ENCODE results near the gene HTRA3. TPM values are rescaled to one million over a fixed set of nuclear protein-coding genes. Genes with fewer than 3 reads are reported as not detected.

Gene HTRA3
- total and polyA plus RNA-seq, 2 experiments from 2014 or later, result 1.3 to 3.6 TPM

DNA sequence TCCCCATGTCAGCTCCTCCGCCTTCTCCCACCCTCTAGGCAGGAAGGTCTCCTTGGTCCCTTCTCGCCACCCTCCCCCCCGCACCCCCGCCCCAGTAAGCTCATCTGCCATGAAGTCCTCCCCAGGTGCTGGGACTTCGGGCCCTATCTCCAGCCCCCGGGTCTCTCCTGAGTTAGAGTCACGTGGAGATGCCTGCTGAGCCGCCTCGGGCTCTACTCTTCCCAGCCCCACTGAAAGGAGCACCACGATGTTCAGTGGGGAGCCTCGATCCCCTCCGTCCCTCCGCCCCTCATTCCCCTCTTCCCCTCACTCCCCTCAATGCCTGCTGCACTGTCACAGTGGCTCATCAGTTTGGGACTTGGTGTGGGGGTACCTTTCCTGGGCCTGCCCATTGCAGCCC is 3.9 kb downstream of the HTRA3 start (continued):
- TF ChIP-seq, protein P1, sequence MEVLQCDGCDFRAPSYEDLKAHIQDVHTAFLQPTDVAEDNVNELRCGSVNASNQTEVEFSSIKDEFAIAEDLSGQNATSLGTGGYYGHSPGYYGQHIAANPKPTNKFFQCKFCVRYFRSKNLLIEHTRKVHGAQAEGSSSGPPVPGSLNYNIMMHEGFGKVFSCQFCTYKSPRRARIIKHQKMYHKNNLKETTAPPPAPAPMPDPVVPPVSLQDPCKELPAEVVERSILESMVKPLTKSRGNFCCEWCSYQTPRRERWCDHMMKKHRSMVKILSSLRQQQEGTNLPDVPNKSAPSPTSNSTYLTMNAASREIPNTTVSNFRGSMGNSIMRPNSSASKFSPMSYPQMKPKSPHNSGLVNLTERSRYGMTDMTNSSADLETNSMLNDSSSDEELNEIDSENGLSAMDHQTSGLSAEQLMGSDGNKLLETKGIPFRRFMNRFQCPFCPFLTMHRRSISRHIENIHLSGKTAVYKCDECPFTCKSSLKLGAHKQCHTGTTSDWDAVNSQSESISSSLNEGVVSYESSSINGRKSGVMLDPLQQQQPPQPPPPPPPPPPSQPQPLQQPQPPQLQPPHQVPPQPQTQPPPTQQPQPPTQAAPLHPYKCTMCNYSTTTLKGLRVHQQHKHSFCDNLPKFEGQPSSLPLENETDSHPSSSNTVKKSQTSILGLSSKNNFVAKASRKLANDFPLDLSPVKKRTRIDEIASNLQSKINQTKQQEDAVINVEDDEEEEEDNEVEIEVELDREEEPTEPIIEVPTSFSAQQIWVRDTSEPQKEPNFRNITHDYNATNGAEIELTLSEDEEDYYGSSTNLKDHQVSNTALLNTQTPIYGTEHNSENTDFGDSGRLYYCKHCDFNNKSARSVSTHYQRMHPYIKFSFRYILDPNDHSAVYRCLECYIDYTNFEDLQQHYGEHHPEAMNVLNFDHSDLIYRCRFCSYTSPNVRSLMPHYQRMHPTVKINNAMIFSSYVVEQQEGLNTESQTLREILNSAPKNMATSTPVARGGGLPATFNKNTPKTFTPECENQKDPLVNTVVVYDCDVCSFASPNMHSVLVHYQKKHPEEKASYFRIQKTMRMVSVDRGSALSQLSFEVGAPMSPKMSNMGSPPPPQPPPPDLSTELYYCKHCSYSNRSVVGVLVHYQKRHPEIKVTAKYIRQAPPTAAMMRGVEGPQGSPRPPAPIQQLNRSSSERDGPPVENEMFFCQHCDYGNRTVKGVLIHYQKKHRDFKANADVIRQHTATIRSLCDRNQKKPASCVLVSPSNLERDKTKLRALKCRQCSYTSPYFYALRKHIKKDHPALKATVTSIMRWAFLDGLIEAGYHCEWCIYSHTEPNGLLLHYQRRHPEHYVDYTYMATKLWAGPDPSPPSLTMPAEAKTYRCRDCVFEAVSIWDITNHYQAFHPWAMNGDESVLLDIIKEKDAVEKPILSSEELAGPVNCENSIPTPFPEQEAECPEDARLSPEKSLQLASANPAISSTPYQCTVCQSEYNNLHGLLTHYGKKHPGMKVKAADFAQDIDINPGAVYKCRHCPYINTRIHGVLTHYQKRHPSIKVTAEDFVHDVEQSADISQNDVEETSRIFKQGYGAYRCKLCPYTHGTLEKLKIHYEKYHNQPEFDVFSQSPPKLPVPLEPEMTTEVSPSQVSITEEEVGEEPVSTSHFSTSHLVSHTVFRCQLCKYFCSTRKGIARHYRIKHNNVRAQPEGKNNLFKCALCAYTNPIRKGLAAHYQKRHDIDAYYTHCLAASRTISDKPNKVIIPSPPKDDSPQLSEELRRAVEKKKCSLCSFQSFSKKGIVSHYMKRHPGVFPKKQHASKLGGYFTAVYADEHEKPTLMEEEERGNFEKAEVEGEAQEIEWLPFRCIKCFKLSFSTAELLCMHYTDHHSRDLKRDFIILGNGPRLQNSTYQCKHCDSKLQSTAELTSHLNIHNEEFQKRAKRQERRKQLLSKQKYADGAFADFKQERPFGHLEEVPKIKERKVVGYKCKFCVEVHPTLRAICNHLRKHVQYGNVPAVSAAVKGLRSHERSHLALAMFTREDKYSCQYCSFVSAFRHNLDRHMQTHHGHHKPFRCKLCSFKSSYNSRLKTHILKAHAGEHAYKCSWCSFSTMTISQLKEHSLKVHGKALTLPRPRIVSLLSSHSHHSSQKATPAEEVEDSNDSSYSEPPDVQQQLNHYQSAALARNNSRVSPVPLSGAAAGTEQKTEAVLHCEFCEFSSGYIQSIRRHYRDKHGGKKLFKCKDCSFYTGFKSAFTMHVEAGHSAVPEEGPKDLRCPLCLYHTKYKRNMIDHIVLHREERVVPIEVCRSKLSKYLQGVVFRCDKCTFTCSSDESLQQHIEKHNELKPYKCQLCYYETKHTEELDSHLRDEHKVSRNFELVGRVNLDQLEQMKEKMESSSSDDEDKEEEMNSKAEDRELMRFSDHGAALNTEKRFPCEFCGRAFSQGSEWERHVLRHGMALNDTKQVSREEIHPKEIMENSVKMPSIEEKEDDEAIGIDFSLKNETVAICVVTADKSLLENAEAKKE (CRISPR knock-in tag; IDR thresholded peaks at IDR 0.05), result no peak

DNA sequence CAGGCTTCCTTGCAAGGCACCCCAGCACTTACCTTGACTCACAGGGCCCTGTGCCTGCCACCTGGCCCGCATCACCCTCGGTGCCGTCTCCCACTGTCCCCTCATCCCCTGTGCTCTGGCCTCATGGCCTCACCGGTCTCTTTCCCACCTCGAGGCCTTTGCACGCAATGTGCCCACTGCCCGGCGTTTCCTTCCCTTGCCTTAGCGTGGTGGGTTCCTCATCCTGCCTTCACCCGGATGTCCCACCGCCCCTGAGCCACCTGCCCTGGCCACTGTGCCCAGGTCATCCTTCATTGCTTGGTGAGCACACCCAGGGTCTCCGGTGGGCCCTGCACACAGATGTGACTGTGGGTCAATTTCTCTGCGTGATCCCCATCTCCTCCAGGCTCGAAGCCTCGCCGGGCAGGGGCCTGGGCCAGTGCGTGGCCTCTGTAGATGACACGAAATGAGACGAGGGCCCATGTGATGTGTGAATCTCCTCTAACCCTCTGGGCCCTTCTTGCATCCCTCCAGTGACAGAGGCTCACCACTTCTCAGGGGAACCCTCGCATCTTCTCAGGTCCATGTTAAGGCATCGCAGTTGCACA is 4.6 kb downstream of the HTRA3 start:
- Histone ChIP-seq H2AFZ (no peak overlapping the region), H3K4me1 (ENCODE audit: insufficient read depth) (no peaks in the 10 kb centered on the region), H3K4me3 (no peak overlapping the region), H3K4me2 (no peak overlapping the region), H3K27me3 (ENCODE audit: insufficient read depth) (peaks cover 17% of the 10 kb centered on the region), H3K79me2 (replicated peaks; ENCODE audit: insufficient read depth) (no peaks in the 10 kb centered on the region), H4K20me1 (replicated peaks; ENCODE audit: insufficient read depth) (no peaks in the 10 kb centered on the region), H3K36me3 (ENCODE audit: insufficient read depth) (no peaks in the 10 kb centered on the region), H3K9me2 (ENCODE audit: insufficient read depth) (no peaks in the 10 kb centered on the region), H3K27ac (ENCODE audit: low read depth) (no peak overlapping the region), H3F3A (replicated peaks; ENCODE audit: low read depth) (no peaks in the 10 kb centered on the region)
- no peak for ATAC-seq
- no peaks in the 10 kb centered on the region for H3K9me3 Mint-ChIP-seq
- TF ChIP-seq ZNF114 (CRISPR knock-in tag; IDR thresholded peaks at IDR 0.05) (no peak), NANOG (IDR thresholded peaks at IDR 0.05; ENCODE audit: borderline replicate concordance) (no peak), ZNF331 (CRISPR knock-in tag; IDR thresholded peaks at IDR 0.05; ENCODE audit: low read depth) (no peak), JUNB (IDR thresholded peaks at IDR 0.05; ENCODE audit: unreplicated experiment) (no peak), EZH2phosphoT487 (IDR thresholded peaks at IDR 0.05; ENCODE audit: unreplicated experiment) (no peak), CREB1 (CRISPR knock-in tag; IDR thresholded peaks at IDR 0.05; ENCODE audit: low read depth) (no peak), STAT1 (IDR thresholded peaks at IDR 0.05; ENCODE audit: unreplicated experiment) (no peak), POLR2AphosphoS5 (IDR thresholded peaks at IDR 0.05; ENCODE audit: low read depth) (no peak), EZH2 (IDR thresholded peaks at IDR 0.05; ENCODE audit: low read depth, unreplicated experiment) (no peak)
- TF ChIP-seq, protein P2, sequence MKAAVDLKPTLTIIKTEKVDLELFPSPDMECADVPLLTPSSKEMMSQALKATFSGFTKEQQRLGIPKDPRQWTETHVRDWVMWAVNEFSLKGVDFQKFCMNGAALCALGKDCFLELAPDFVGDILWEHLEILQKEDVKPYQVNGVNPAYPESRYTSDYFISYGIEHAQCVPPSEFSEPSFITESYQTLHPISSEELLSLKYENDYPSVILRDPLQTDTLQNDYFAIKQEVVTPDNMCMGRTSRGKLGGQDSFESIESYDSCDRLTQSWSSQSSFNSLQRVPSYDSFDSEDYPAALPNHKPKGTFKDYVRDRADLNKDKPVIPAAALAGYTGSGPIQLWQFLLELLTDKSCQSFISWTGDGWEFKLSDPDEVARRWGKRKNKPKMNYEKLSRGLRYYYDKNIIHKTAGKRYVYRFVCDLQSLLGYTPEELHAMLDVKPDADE (IDR thresholded peaks at IDR 0.05), result no peak
- TF ChIP-seq, protein P3, sequence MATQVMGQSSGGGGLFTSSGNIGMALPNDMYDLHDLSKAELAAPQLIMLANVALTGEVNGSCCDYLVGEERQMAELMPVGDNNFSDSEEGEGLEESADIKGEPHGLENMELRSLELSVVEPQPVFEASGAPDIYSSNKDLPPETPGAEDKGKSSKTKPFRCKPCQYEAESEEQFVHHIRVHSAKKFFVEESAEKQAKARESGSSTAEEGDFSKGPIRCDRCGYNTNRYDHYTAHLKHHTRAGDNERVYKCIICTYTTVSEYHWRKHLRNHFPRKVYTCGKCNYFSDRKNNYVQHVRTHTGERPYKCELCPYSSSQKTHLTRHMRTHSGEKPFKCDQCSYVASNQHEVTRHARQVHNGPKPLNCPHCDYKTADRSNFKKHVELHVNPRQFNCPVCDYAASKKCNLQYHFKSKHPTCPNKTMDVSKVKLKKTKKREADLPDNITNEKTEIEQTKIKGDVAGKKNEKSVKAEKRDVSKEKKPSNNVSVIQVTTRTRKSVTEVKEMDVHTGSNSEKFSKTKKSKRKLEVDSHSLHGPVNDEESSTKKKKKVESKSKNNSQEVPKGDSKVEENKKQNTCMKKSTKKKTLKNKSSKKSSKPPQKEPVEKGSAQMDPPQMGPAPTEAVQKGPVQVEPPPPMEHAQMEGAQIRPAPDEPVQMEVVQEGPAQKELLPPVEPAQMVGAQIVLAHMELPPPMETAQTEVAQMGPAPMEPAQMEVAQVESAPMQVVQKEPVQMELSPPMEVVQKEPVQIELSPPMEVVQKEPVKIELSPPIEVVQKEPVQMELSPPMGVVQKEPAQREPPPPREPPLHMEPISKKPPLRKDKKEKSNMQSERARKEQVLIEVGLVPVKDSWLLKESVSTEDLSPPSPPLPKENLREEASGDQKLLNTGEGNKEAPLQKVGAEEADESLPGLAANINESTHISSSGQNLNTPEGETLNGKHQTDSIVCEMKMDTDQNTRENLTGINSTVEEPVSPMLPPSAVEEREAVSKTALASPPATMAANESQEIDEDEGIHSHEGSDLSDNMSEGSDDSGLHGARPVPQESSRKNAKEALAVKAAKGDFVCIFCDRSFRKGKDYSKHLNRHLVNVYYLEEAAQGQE (IDR thresholded peaks at IDR 0.05; ENCODE audit: unreplicated experiment), result no peak
- TF ChIP-seq, protein P4, sequence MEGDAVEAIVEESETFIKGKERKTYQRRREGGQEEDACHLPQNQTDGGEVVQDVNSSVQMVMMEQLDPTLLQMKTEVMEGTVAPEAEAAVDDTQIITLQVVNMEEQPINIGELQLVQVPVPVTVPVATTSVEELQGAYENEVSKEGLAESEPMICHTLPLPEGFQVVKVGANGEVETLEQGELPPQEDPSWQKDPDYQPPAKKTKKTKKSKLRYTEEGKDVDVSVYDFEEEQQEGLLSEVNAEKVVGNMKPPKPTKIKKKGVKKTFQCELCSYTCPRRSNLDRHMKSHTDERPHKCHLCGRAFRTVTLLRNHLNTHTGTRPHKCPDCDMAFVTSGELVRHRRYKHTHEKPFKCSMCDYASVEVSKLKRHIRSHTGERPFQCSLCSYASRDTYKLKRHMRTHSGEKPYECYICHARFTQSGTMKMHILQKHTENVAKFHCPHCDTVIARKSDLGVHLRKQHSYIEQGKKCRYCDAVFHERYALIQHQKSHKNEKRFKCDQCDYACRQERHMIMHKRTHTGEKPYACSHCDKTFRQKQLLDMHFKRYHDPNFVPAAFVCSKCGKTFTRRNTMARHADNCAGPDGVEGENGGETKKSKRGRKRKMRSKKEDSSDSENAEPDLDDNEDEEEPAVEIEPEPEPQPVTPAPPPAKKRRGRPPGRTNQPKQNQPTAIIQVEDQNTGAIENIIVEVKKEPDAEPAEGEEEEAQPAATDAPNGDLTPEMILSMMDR (conservative IDR thresholded peaks at IDR 0.05; ENCODE audit: low read depth in 2 of 2), result no peak
- no peaks in the 10 kb centered on the region for H3K36me3 Mint-ChIP-seq (ENCODE audit: low read depth)
- DNase-seq (ENCODE audit: low spot score), result no peak
- H3K27me3 Mint-ChIP-seq (ENCODE audit: insufficient read depth, low read depth, poor library complexity), result peaks cover 34% of the 10 kb centered on the region
- no peak overlapping the region for H3K27ac Mint-ChIP-seq
- H3K4me3 Mint-ChIP-seq, result no peak overlapping the region
- H3K4me1 Mint-ChIP-seq, result 0 out of 3 replicates have a peak, but pooled peaks cover 2% of the 10 kb centered on the region
